A549 (cell line): Measurements from ENCODE around the gene POC1A.

ENCODE experiments used
- CBX2 ChIP-seq: fragments of 200-600 bp; sonication (generic); IDR thresholded peaks from 2 replicates; pipeline ENCODE4 v1.6.1; 2016; ENCODE audit warnings: low read depth, mild to moderate bottlenecking, borderline replicate concordance
- CTCF ChIP-seq: fragments of >200 bp; sonication (Bioruptor Twin); formaldehyde crosslinking; IDR thresholded peaks from 3 replicates; pipeline ENCODE4 v1.5.1; 2016
- ELK1 ChIP-seq: fragments of 150-350 bp; IDR thresholded peaks from 2 replicates; pipeline ENCODE4 v1.6.1; 2014; ENCODE audit warnings: low read depth, mild to moderate bottlenecking, low read length
- KDM1A ChIP-seq: fragments of 200-600 bp; sonication (generic); IDR thresholded peaks from 2 replicates; pipeline ENCODE4 v1.6.1; 2016; ENCODE audit warnings: low read depth, mild to moderate bottlenecking
- MAX ChIP-seq: IDR thresholded peaks from 2 replicates; pipeline ENCODE4 v1.6.1; 2012
- POLR2AphosphoS2 ChIP-seq: conservative IDR thresholded peaks from 2 replicates; pipeline ENCODE4 v1.6.1; 2012; ENCODE audit warnings: low read length, improper control_type of control experiment, inconsistent platforms
- REST ChIP-seq: fragments of 200-600 bp; sonication (generic); IDR thresholded peaks from 2 replicates; pipeline ENCODE4 v1.6.1; 2016; ENCODE audit warnings: antibody characterized with exemption, mild to moderate bottlenecking, moderate library complexity
- RNF2 ChIP-seq: fragments of 200-600 bp; sonication (generic); IDR thresholded peaks from 2 replicates; pipeline ENCODE4 v1.6.1; 2016; ENCODE audit warnings: low read depth, mild to moderate bottlenecking, antibody characterized with exemption, moderate library complexity, borderline replicate concordance
- USF2 ChIP-seq: fragments of 450-650 bp; IDR thresholded peaks from 2 replicates; pipeline ENCODE4 v1.6.1; 2014; ENCODE audit warnings: antibody characterized with exemption

GRCh38 chr3:52143616-52144015 lies 10.6 kb downstream of the POC1A start:
- TF ChIP-seq ELK1 (no peak), CBX2 (no peak), USF2 (no peak), CTCF (no peak), REST (no peak), MAX (no peak), KDM1A (no peak), POLR2AphosphoS2 (no peak), RNF2 (no peak)
